22Rv1 (cell line): ENCODE measurements around the gene BCOR.

Experiments
- CTCF ChIP-seq: fragments of 450-650 bp; IDR thresholded peaks from 2 replicates; pipeline ENCODE4 v1.5.1; 2017; ENCODE audit warnings: mild to moderate bottlenecking
- ZFX ChIP-seq: fragments of 450-650 bp; IDR thresholded peaks from 2 replicates; pipeline ENCODE4 v1.6.1; 2017; ENCODE audit warnings: antibody characterized with exemption, borderline replicate concordance

- TF ChIP-seq CTCF (no peak), ZFX (no peak)
These were observed 23.3 kb upstream of the BCOR start for GRCh38 chrX:40120838-40121580.
